NCI-H526 (cell line): ENCODE results near the gene PNRC1.
"Not testable (repeated sequence)": the region's sequence is repeated elsewhere in the genome, so short reads cannot be mapped to it uniquely, and the experiment has no call there.

Experiments
- DNase-seq, 2 experiments: peaks; one replicate each; lab custom pipeline; 2025; lab: John Stamatoyannopoulos, UW

Gene PNRC1

GRCh38 chr6:89080281-89081128, at the start of gene PNRC1:
TSS of gene PNRC1 (plus strand) at chr6:89080751. CDS start at chr6:89080895, 144 bp downstream.
- peak; percentile 97 to 99 for DNase-seq

DNA sequence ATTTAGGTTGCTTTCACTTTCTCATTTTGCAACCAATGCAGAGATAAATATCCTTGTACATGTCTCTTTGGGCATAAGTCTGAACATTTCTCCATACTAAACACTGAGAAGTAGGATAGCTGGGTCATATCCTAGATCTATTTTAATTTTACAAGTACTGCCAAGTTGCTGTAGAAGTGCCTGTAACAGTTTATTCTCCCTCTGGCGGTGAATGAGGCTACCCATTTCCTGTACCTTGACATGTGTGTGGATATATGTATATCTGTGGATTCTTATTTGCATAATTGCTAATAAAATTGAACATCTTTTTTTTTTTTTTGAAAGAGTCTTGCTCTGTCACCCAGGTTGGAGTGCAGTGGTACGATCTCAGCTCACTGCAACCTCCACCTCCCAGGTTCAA, 48.0 kb upstream of the PNRC1 start:
- peak; percentile 6 to 38 for DNase-seq

- DNase-seq = no peak
These were observed 47.1 kb upstream of the PNRC1 start for GRCh38 chr6:89033461-89033860.

- peak in 1 of 2 experiments; percentile 1 for DNase-seq
These were observed 46.4 kb upstream of the PNRC1 start for GRCh38 chr6:89034116-89034515.

- DNase-seq = peak in 1 of 2 experiments; percentile 7
These were observed 45.8 kb upstream of the PNRC1 start for GRCh38 chr6:89034586-89035251.

DNA sequence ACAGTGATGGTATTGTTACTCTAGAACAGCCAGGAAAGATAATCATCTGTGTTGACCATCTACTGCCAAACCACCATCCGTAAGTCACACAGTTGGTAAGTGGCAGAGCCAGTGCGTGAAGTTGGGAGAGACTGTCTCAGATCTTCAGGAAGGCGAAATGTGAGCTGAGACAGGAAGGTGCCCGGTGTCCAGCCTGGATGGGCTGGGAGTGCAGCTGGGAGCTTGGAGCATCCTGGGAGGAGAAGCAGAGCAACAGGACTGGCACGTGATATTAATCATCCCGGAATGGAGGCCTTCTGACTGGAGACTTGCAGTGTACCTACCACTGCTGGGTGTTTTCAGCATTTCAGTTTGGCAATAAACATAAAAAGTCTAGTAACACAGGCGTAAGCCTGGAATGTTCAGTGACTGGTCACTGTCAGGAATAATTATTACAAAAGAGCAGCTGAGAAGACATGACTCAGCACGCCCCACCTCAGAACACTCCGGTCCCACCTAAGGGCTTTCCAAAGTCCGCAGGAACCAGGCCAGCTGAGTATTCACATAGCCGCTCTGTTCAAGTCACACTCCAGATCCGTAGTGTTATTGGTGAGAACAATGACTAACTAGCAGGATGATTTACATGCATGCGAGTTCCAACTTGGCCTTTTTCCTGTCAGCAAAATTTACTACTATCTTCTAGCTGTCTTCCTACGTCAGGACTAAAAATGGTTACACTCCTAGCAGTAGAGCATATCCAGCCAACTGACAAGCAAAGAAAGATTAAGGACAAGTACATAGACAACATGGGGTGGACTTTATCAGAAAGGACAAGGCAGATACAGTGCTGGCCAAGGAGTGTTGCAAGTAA, 45.1 kb upstream of the PNRC1 start:
- DNase-seq = peak; percentile 58 to 69

- no peak for DNase-seq
These were observed 43.2 kb upstream of the PNRC1 start for GRCh38 chr6:89037141-89037900.

DNA sequence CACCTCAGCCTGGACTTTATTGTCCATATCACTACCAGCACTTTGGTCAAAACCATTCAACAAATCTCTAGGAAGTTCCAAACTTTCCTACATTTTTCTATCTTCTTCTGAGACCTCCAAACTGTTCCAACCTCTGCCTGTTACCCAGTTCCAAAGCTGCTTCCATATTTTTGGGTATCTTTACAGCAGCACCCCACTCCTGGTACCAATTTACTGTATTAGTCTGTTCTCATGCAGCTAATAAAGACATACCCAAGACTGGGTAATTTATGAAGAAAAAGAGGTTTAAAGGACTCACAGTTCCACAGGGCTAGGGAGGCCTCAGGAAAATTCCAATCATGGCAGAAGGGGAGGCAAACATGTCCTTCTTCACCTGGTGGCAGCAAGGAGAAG, 42.7 kb upstream of the PNRC1 start:
- DNase-seq = not testable (repeated sequence)

- no peak for DNase-seq
These were observed 37.9 kb upstream of the PNRC1 start for GRCh38 chr6:89042664-89043063.

DNA sequence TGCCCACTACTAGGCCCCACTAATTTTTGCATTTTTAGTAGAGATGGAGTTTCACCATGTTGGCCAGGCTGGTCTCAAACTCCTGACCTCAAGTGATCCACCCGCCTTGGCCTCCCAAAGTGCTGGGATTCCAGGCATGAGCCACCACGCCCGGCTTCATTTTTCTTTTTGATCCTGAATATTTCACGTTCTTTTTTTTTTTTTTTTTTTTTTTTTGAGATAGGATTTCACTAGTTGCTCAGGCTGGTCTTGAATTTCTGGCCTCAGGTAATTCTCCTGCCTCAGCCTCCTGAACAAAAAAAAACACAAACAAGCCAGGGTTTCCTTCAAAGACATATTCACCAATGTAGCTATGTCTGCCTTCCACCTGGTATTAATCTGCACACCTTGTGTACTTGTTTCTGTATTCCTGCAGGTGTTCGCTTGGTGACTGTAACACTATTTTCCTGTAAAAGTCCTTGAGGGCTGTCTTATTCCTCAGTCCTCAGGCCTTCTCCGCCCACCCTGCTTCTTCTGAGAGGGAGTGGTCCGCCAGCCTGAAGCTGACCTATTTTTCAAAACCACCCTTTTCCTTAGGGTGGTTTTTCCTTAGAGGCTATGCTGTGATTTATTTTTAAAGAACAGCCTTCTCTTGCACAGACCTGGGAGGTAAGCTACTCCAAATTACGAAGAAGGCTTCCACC, 36.1 kb upstream of the PNRC1 start:
- no peak for DNase-seq

DNA sequence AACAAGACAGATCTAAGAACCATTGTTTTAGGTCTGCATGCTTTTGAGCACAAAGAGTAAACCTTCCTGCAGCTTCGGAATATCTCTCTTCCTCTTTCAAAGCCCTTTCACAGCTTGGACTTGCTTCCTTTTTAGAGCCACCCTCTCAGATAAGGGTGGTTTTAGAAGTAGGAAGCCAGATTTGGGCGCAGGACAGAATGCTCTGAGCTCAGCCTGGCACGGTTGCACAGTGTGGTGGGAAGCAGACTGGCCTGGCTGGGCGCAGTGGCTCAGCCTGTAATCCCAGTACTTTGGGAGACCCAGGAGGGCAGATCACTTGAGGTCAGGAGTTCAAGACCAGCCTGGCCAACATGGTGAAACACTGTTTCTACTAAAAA, 35.6 kb upstream of the PNRC1 start:
- no peak for DNase-seq

- no peak for DNase-seq
These were observed 35.0 kb upstream of the PNRC1 start for GRCh38 chr6:89045576-89045975.

- no peak for DNase-seq
These were observed 33.1 kb upstream of the PNRC1 start for GRCh38 chr6:89047473-89047872.

- no peak for DNase-seq
These were observed 32.1 kb upstream of the PNRC1 start for GRCh38 chr6:89048288-89048923.

DNA sequence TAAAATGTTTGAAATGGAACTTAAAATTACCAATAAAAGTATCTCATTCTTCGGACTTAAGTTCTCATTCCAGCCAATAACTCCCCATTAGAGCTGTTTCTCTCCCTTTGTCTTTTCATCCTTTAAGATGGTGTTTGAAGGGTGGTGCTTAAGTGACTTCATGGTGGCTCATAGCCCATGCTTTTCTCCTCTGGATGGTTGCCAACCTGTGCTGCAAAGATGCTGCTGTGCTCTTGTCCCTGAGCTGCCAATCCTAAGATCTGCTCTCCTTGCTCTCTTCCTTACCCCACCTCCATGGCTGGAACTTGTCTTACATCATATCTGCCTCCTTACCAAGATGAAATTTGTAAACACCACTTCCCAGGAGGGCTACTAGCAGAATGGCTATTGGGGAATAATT, 31.6 kb upstream of the PNRC1 start:
- DNase-seq = no peak

- no peak for DNase-seq
These were observed 30.4 kb upstream of the PNRC1 start for GRCh38 chr6:89050155-89050554.

- no peak for DNase-seq
These were observed 29.9 kb upstream of the PNRC1 start for GRCh38 chr6:89050697-89051096.

DNA sequence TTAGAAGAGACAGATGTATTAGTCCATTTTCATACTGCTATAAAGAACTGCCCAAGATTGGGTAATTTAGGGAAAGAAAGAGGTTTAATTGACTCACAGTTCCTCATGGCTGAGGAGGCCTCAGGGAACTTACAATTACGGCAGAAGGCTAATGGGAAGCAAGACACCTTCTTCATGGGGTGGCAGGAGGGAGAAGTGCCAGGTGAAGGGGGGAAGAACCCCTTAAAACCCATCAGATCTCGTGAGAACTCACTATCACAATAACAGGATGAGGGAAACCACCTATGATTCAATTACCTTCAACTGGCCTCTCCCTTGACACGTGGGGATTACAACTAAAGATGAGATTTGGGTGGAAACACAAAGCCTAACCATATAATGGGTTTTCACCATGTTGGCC, 28.9 kb upstream of the PNRC1 start:
- DNase-seq = no peak

GRCh38 chr6:89054208-89054607, 26.3 kb upstream of the PNRC1 start:
- no peak for DNase-seq

- no peak for DNase-seq
These were observed 22.8 kb upstream of the PNRC1 start for GRCh38 chr6:89057759-89058158.

DNA sequence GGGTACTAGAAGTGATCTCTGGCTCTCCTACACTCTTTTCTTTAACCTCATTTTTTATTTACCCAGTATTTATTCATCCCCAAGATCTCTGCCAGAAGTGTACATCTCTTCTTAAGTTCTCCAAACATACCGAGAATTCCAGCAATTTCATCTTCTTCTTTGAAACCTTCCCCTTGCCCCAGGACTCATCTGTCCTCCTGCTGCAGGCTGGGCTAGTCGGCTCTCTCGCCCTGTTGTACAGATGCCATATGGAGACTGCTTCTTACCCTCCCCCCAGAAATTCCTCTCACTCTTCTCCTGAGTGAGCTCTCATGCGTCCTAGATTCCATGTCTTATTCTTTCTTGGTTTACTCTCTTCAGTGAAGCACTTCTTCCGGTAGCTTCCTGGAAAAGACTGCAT, 21.9 kb upstream of the PNRC1 start:
- no peak for DNase-seq
